Measurements from ENCODE around the gene BCL7B. TPM values are rescaled to one million over a fixed set of nuclear protein-coding genes. Genes with fewer than 3 reads are reported as not detected.

Gene BCL7B
- total and polyA plus RNA-seq, 2 of the 13 experiments (the other 11 are each of a cell fraction or from before 2014, with no cell fraction given), result 24.3 to 38.2 TPM

GRCh38 chr7:73570521-73570920, 13.0 kb upstream of the BCL7B start:
- no TSS peak for BruUV-seq (replicated peaks)
- FAIRE-seq (no peak), DNase-seq (ENCODE audit: low spot score) (no peak), ATAC-seq (no peak)
- H3K27me3 ChIP-seq (ENCODE audit: control insufficient read depth in 1 of 2, insufficient read depth in 2 of 2, low read length in 2 of 2), result no peaks in the 10 kb centered on the region
- ChIA-PET POLR2A (no interaction called here), CTCF (ENCODE audit: low intra/inter-chr PET ratio, low total read pairs) (no interaction called here)
- in situ Hi-C loops (cut with HindIII; ENCODE audit: extremely low pct_ligation_motif_present, low pct_unique_long_range_greater_than_20kb) (no loop called here), intact Hi-C loops (cut with micrococcal nuclease; ENCODE audit: unreplicated experiment) (no loop called here)
- H3K9ac ChIP-seq (ENCODE audit: insufficient read depth, low read depth, low read length), result no peak overlapping the region
- H3K79me2 ChIP-seq (ENCODE audit: insufficient read depth, low read length), result peaks cover 2% of the 10 kb centered on the region
- no peak overlapping the region for H2AFZ ChIP-seq (ENCODE audit: low read length)
- H3K27ac ChIP-seq (ENCODE audit: extremely low read length, insufficient read depth, low read length), result no peak overlapping the region
- no peak overlapping the region for H3K4me3 ChIP-seq (replicated peaks in 1 of 3; ENCODE audit: insufficient read depth in 1 of 3, low read depth in 2 of 3, low read length in 3 of 3)
- no peaks in the 10 kb centered on the region for H3K9me3 ChIP-seq (ENCODE audit: low read length)
- peaks cover 5% of the 10 kb centered on the region; the same call in 1 of the 2 replicates for H4K20me1 ChIP-seq (ENCODE audit: insufficient read depth, low read length)
- no peak for TF ChIP-seq ZNF639 (CRISPR knock-in tag; conservative IDR thresholded peaks at IDR 0.05)
- peak; percentile 27; the same call in 1 of the 2 replicates for TF ChIP-seq RBFOX2 (IDR thresholded peaks at IDR 0.05; ENCODE audit: low read depth, low read length)
- TF ChIP-seq AGO2 (optimal IDR thresholded peaks at IDR 0.05; ENCODE audit: low read depth, low read length), result peak; percentile 70
- TF ChIP-seq TIGD3 (CRISPR knock-in tag; IDR thresholded peaks at IDR 0.05; ENCODE audit: borderline replicate concordance), result no peak
- peaks cover 27 to 49% of the 10 kb centered on the region in 2 experiments for H3K36me3 ChIP-seq (replicated peaks in 1 of 2; ENCODE audit: control insufficient read depth in 1 of 2, insufficient read depth in 2 of 2, low read length in 2 of 2)
- WGBS (ENCODE audit: low lambda C conversion rate), result 99% methylated on average over 21 of the region's 22 CpGs
- peaks cover 29% of the 10 kb centered on the region for H3K4me1 ChIP-seq (ENCODE audit: insufficient read depth, low read length)
- no peak overlapping the region for H3K4me2 ChIP-seq (ENCODE audit: low read depth, low read length)

GRCh38 chr7:73569042-73569608, 11.6 kb upstream of the BCL7B start:
- FAIRE-seq, result peak; percentile 42

More at GRCh38 chr7:73569042-73569608, 11.6 kb upstream of the BCL7B start:
- Histone ChIP-seq H4K20me1 (ENCODE audit: insufficient read depth, low read length) (peaks cover 5% of the 10 kb centered on the region; the same call in 1 of the 2 replicates), H3K4me3 (replicated peaks in 1 of 3; ENCODE audit: insufficient read depth in 1 of 3, low read depth in 2 of 3, low read length in 3 of 3) (no peak overlapping the region), H3K9me3 (ENCODE audit: low read length) (no peaks in the 10 kb centered on the region), H3K9ac (ENCODE audit: insufficient read depth, low read depth, low read length) (no peak overlapping the region), H3K36me3 (replicated peaks in 1 of 2; ENCODE audit: control insufficient read depth in 1 of 2, insufficient read depth in 2 of 2, low read length in 2 of 2) (peaks cover 22 to 41% of the 10 kb centered on the region in 2 experiments), H2AFZ (ENCODE audit: low read length) (no peak overlapping the region), H3K27ac (ENCODE audit: extremely low read length, insufficient read depth, low read length) (no peak overlapping the region), H3K4me2 (ENCODE audit: low read depth, low read length) (no peak overlapping the region), H3K4me1 (ENCODE audit: insufficient read depth, low read length) (peaks cover 28% of the 10 kb centered on the region), H3K79me2 (ENCODE audit: insufficient read depth, low read length) (no peaks in the 10 kb centered on the region), H3K27me3 (ENCODE audit: control insufficient read depth in 1 of 2, insufficient read depth in 2 of 2, low read length in 2 of 2) (no peaks in the 10 kb centered on the region)
- DNase-seq (ENCODE audit: low spot score), result no peak
- in situ Hi-C loops (cut with HindIII; ENCODE audit: extremely low pct_ligation_motif_present, low pct_unique_long_range_greater_than_20kb) (no loop called here), intact Hi-C loops (cut with micrococcal nuclease; ENCODE audit: unreplicated experiment) (no loop called here)
- ATAC-seq, result 0 out of 3 replicates have a peak, but pooled peaks have one; percentile 15
- WGBS (ENCODE audit: low lambda C conversion rate), result 91% methylated on average over 5 of the region's 5 CpGs
- CTCF ChIA-PET (ENCODE audit: low intra/inter-chr PET ratio, low total read pairs), result no interaction called here
- POLR2A ChIA-PET, result interaction anchor here (0.8 to 2.0 kb wide), 4 partner anchors 9 to 47 kb away, joined by 3 to 13 read pairs (median 4); partner anchors contain the start of genes BAZ1B, BCL7B and TBL2
- no peak for TF ChIP-seq CENPX (CRISPR knock-in tag; IDR thresholded peaks at IDR 0.05)
- TF ChIP-seq RBFOX2 (IDR thresholded peaks at IDR 0.05; ENCODE audit: low read depth, low read length), result peak; percentile 64
- 0 out of 2 replicates have a peak, but pooled peaks have one; percentile 14 for TF ChIP-seq POLR2AphosphoS5 (IDR thresholded peaks at IDR 0.05; ENCODE audit: low read depth, low read length)
- no peak for TF ChIP-seq JUNB (CRISPR knock-in tag; IDR thresholded peaks at IDR 0.05; ENCODE audit: borderline replicate concordance)
- 0 out of 4 replicates have a peak, but pooled peaks of 1 of the 2 experiments have one; percentile 33 for TF ChIP-seq POLR2A (IDR thresholded peaks at IDR 0.05; ENCODE audit: insufficient read depth in 1 of 2, low read depth in 2 of 2, low read length in 2 of 2)
- peak; percentile 57 for TF ChIP-seq AGO2 (optimal IDR thresholded peaks at IDR 0.05; ENCODE audit: low read depth, low read length)
- BruUV-seq (replicated peaks), result no TSS peak
